HepG2 (cell line): ENCODE data around the gene RALY. TPM values are rescaled to one million over a fixed set of nuclear protein-coding genes. Genes with fewer than 3 reads are reported as not detected.

Source experiments
- CEBPB ChIP-seq: IDR thresholded peaks from 2 replicates; pipeline ENCODE4 v1.6.1; 2011; ENCODE audit warnings: low read depth, low read length, improper control_type of control experiment, borderline replicate concordance
- CEBPZ ChIP-seq: IDR thresholded peaks from 2 replicates; pipeline ENCODE4 v1.6.1; 2012; ENCODE audit warnings: low read length, improper control_type of control experiment
- CENPT ChIP-seq: sonication (generic); formaldehyde crosslinking; IDR thresholded peaks from 2 replicates; pipeline ENCODE4 v1.8.0; 2022; ENCODE audit warnings: low read depth, mild to moderate bottlenecking, moderate library complexity, missing genetic modification reagents
- GRHL1 ChIP-seq: sonication (generic); formaldehyde crosslinking; conservative IDR thresholded peaks from 2 replicates; pipeline ENCODE4 v1.8.0; 2022; ENCODE audit warnings: missing genetic modification reagents
- PAXIP1 ChIP-seq: sonication (generic); formaldehyde crosslinking; conservative IDR thresholded peaks from 2 replicates; pipeline ENCODE4 v1.4.0; 2020; ENCODE audit warnings: mild to moderate bottlenecking, missing genetic modification reagents, moderate library complexity
- THAP9 ChIP-seq: sonication (generic); formaldehyde crosslinking; IDR thresholded peaks from 2 replicates; pipeline ENCODE4; 2020; ENCODE audit warnings: missing genetic modification reagents, mild to moderate bottlenecking, borderline replicate concordance
- ZBTB10 ChIP-seq: sonication (generic); formaldehyde crosslinking; IDR thresholded peaks from 2 replicates; pipeline ENCODE4 v1.4.0; 2020; ENCODE audit warnings: missing genetic modification reagents, borderline replicate concordance
- ZBTB25 ChIP-seq: IDR thresholded peaks from 2 replicates; pipeline ENCODE4 v1.6.1; 2018; ENCODE audit warnings: missing genetic modification reagents
- polyA plus RNA-seq, 8 experiments: library from polyadenylated mRNA; depleted of rRNA in 3 of 8; stranded (reverse) in 7 of 8; unstranded in 1 of 8; fragments of >200 nt; fragmentation: Illumina TruSeq in 4 of 8; extraction: Trizol in 4 of 8; gene quantifications; 2 replicates each; pipeline versions ENCODE4 v1.2.1 to v1.2.3, GENCODE V29; 2011 to 2016; ENCODE audit warnings: low read depth in 4 of 8, missing spikeins in 1 of 8, mixed read lengths in 1 of 8; ENCODE audit not compliant: insufficient read depth in 1 of 8
- total RNA-seq, 5 experiments: library from RNA; depleted of rRNA; stranded (reverse); fragments of >200 nt; fragmentation: Illumina TruSeq; extraction: Trizol; gene quantifications; 2 replicates each; pipeline ENCODE4 v1.2.3, GENCODE V29; 2016; ENCODE audit warnings: low read depth in 1 of 5
- TF ChIP-seq, protein P1 (sequence below): sonication (generic); formaldehyde crosslinking; IDR thresholded peaks from 2 replicates; pipeline ENCODE4 v1.4.0; 2020; ENCODE audit warnings: mild to moderate bottlenecking, missing genetic modification reagents

The RALY gene
- total and polyA plus RNA-seq, 2 of the 13 experiments (the other 11 are each of a cell fraction or from before 2014, with no cell fraction given), result 178 to 186 TPM

DNA sequence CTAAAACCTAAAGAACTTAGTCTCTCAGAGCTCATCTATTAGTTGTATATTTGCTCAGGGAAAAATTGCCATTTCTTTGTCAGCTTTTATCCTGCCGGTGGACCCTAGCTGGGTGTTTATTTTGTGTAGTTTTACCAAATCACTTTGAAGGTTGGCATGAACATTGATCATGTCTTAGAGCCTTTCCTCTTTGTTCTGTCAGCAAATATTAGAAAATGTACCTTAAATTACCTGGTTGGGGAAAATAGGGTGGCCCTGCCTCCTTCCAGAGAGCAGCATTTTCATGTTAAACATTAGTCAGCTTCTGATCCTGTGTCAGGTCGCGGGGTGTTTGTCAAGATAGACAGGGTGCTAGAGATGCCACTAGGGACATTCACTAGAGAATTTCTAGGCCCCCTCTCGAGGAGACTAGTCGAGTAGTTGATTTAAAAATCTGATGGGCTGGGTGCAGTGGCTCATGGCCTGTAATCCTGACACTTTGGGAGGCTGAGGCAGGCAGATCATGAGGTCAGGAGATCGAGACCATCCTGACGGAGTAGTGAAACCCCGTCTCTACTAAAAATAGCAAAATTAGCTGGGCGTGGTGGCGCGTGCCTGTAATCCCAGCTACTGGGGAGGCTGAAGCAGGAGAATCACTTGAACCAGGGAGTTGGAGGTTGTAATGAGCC lies 11.2 kb downstream of the RALY start (continued):
- TF ChIP-seq, protein P1, sequence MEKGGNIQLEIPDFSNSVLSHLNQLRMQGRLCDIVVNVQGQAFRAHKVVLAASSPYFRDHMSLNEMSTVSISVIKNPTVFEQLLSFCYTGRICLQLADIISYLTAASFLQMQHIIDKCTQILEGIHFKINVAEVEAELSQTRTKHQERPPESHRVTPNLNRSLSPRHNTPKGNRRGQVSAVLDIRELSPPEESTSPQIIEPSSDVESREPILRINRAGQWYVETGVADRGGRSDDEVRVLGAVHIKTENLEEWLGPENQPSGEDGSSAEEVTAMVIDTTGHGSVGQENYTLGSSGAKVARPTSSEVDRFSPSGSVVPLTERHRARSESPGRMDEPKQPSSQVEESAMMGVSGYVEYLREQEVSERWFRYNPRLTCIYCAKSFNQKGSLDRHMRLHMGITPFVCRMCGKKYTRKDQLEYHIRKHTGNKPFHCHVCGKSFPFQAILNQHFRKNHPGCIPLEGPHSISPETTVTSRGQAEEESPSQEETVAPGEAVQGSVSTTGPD (CRISPR knock-in tag), result peak; percentile 98
- TF ChIP-seq CEBPZ (no peak), THAP9 (CRISPR knock-in tag) (peak; percentile 25; the same call in 1 of the 2 replicates), ZBTB10 (no peak), CEBPB (no peak), ZBTB25 (CRISPR knock-in tag) (no peak; the same call in none of the 2 replicates), GRHL1 (CRISPR knock-in tag) (no peak), PAXIP1 (CRISPR knock-in tag) (peak; percentile 99), CENPT (CRISPR knock-in tag) (no peak)
